DOHH2 (cell line): ENCODE results near the gene VPS37C.

Experiments
- H3F3A ChIP-seq: fragments of 200-600 bp; sonication (generic), shearing (Covaris generic); 2 replicates; pipeline ENCODE4 v1.6.0; 2016; ENCODE audit warnings: antibody characterized with exemption, mild to moderate bottlenecking; ENCODE audit not compliant: control insufficient read depth, insufficient read depth
- H3K27ac ChIP-seq: fragments of 200-600 bp; sonication (generic); 2 replicates; pipeline ENCODE4 v1.5.1; 2014; ENCODE audit warnings: low read depth, mild to moderate bottlenecking, low read length, moderate library complexity
- H3K27me3 ChIP-seq: fragments of 200-600 bp; sonication (generic); 2 replicates; pipeline ENCODE4 v1.6.1; 2014; ENCODE audit warnings: mild to moderate bottlenecking, low read length, mixed read lengths; ENCODE audit not compliant: control insufficient read depth
- H3K36me3 ChIP-seq: fragments of 200-600 bp; sonication (generic); 2 replicates; pipeline ENCODE4 v1.6.1; 2014; ENCODE audit warnings: mild to moderate bottlenecking, low read length, moderate library complexity, mixed read lengths; ENCODE audit not compliant: control insufficient read depth
- H3K4me1 ChIP-seq: fragments of 200-600 bp; sonication (generic); 2 replicates; pipeline ENCODE4 v1.6.1; 2014; ENCODE audit warnings: mild to moderate bottlenecking, low read length, mixed read lengths; ENCODE audit not compliant: control insufficient read depth
- H3K4me2 ChIP-seq: fragments of 200-600 bp; sonication (generic); 2 replicates; pipeline ENCODE4 v1.6.0; 2014; ENCODE audit warnings: mild to moderate bottlenecking, low read length, moderate library complexity
- H3K4me3 ChIP-seq: fragments of 200-600 bp; sonication (generic); 2 replicates; pipeline ENCODE4 v1.5.1; 2014; ENCODE audit warnings: mild to moderate bottlenecking, low read length, mixed read lengths
- H3K79me2 ChIP-seq: fragments of 200-600 bp; sonication (generic); 2 replicates; pipeline ENCODE4 v1.6.1; 2014; ENCODE audit warnings: mild to moderate bottlenecking, low read length, mixed read lengths; ENCODE audit not compliant: control insufficient read depth
- H3K9me2 ChIP-seq: fragments of 200-600 bp; sonication (generic); replicated peaks from 2 replicates; pipeline ENCODE4 v1.6.1; 2014; ENCODE audit warnings: mild to moderate bottlenecking, low read length, mixed read lengths; ENCODE audit not compliant: control insufficient read depth
- H3K9me3 ChIP-seq: fragments of 200-600 bp; sonication (generic); 2 replicates; pipeline ENCODE4 v1.6.1; 2014; ENCODE audit warnings: antibody characterized with exemption, low read length, mixed read lengths; ENCODE audit not compliant: control insufficient read depth, insufficient read depth
- H4K20me1 ChIP-seq: fragments of 200-600 bp; sonication (generic); 2 replicates; pipeline ENCODE4 v1.6.0; 2014; ENCODE audit warnings: low read depth, mild to moderate bottlenecking, antibody characterized with exemption, low read length, moderate library complexity; ENCODE audit not compliant: control insufficient read depth, insufficient read depth
- EZH2phosphoT487 ChIP-seq: fragments of 200-600 bp; sonication (generic); IDR thresholded peaks from 2 replicates; pipeline ENCODE4 v1.6.1; 2017; ENCODE audit warnings: borderline replicate concordance, mild to moderate bottlenecking, antibody characterized with exemption, low read length, moderate library complexity, mixed read lengths
- TF ChIP-seq, protein P1 (sequence below): fragments of 200-600 bp; sonication (generic); IDR thresholded peaks from one replicate; pipeline ENCODE4 v1.5.1; 2014; ENCODE audit warnings: antibody characterized with exemption, mild to moderate bottlenecking, low read depth, low read length; ENCODE audit not compliant: poor library complexity, severe bottlenecking

The VPS37C gene

DNA sequence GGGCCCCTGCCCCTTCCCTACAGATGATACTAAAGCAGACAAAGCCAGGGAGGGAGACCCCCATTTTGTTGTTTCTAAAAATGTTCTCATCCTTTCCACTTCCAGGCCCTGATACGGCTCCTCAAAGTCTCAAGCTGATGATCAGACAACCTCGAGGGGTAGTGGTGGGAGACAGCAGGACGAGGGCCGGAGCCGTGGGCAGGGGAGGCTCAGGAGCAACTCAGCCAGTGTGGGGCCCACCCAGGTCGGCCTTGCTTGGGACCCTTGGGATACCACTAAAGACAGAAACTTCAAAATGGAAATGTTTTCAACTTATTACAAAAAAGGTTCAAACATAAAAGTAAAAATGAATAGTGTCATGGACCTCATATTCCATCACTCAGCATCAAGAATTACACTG is 15.2 kb upstream of the VPS37C start:
- no peak overlapping the region for H3K4me2 ChIP-seq
- H3K27ac ChIP-seq: no peak overlapping the region
- no peak for TF ChIP-seq EZH2phosphoT487
- TF ChIP-seq, protein P1, sequence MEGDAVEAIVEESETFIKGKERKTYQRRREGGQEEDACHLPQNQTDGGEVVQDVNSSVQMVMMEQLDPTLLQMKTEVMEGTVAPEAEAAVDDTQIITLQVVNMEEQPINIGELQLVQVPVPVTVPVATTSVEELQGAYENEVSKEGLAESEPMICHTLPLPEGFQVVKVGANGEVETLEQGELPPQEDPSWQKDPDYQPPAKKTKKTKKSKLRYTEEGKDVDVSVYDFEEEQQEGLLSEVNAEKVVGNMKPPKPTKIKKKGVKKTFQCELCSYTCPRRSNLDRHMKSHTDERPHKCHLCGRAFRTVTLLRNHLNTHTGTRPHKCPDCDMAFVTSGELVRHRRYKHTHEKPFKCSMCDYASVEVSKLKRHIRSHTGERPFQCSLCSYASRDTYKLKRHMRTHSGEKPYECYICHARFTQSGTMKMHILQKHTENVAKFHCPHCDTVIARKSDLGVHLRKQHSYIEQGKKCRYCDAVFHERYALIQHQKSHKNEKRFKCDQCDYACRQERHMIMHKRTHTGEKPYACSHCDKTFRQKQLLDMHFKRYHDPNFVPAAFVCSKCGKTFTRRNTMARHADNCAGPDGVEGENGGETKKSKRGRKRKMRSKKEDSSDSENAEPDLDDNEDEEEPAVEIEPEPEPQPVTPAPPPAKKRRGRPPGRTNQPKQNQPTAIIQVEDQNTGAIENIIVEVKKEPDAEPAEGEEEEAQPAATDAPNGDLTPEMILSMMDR: no peak
- H3K36me3 ChIP-seq: no peaks in the 10 kb centered on the region
- H3F3A ChIP-seq: no peaks in the 10 kb centered on the region
- no peaks in the 10 kb centered on the region for H3K79me2 ChIP-seq
- peaks cover 7% of the 10 kb centered on the region for H3K27me3 ChIP-seq
- no peak overlapping the region for H3K4me3 ChIP-seq
- H3K9me3 ChIP-seq: no peaks in the 10 kb centered on the region
- H4K20me1 ChIP-seq: no peaks in the 10 kb centered on the region
- H3K4me1 ChIP-seq: peaks cover 9% of the 10 kb centered on the region
- H3K9me2 ChIP-seq: no peaks in the 10 kb centered on the region

DNA sequence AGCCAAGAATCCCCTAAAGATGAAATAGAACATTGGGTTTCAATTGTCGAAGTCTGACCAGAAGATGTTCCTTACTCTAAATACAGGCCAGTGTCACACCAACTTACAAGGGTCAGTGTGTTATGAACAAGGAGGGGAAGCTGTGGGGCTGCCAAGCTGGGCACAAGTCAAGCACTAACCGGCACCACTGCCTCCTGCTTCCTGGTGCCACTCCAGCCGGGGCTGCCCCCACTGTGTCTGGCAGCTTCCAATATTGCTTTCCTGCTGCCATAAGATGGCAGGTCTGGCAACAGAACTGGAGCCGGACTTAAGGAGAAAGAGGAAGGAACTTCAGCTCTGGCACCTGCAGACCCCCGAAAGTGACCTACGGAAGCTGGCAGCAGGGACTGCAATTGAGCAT is 13.7 kb upstream of the VPS37C start:
- H3F3A ChIP-seq: no peaks in the 10 kb centered on the region
- peaks cover 7% of the 10 kb centered on the region for H3K27me3 ChIP-seq
- no peak overlapping the region for H3K27ac ChIP-seq
- no peaks in the 10 kb centered on the region for H3K9me2 ChIP-seq
- H3K4me1 ChIP-seq: peaks cover 10% of the 10 kb centered on the region
- H3K9me3 ChIP-seq: no peaks in the 10 kb centered on the region
- no peak for TF ChIP-seq EZH2phosphoT487
- TF ChIP-seq, protein P1: no peak
- no peaks in the 10 kb centered on the region for H4K20me1 ChIP-seq
- H3K4me3 ChIP-seq: no peak overlapping the region
- no peaks in the 10 kb centered on the region for H3K79me2 ChIP-seq
- H3K4me2 ChIP-seq: no peak overlapping the region
- H3K36me3 ChIP-seq: no peaks in the 10 kb centered on the region

DNA sequence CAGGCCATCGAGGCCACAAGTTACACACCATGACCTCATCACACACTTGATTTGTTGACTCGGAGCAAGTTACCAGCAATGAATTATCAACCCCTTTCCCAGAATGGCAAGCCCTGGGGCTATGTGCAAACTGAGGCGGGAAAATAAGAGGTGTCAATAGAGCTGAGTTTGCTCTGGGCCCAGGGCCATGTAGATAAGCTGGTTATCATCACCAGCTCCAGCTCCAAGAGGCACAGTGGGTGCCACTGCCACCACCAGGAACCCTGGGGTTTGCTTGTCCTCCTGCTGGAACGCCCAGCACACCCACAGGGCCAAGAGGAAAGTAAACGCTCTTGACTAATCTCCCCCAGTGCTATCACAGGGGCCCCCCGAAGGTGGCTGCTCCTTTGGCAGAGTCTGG is 13.0 kb upstream of the VPS37C start:
- no peak overlapping the region for H3K27ac ChIP-seq
- no peaks in the 10 kb centered on the region for H3K79me2 ChIP-seq
- no peaks in the 10 kb centered on the region for H3F3A ChIP-seq
- H3K27me3 ChIP-seq: peaks cover 7% of the 10 kb centered on the region
- no peaks in the 10 kb centered on the region for H3K36me3 ChIP-seq
- no peaks in the 10 kb centered on the region for H3K9me2 ChIP-seq
- H3K4me2 ChIP-seq: no peak overlapping the region
- H3K4me3 ChIP-seq: no peak overlapping the region
- no peaks in the 10 kb centered on the region for H4K20me1 ChIP-seq
- TF ChIP-seq, protein P1: no peak
- no peak for TF ChIP-seq EZH2phosphoT487
- peaks cover 10% of the 10 kb centered on the region for H3K4me1 ChIP-seq
- H3K9me3 ChIP-seq: no peaks in the 10 kb centered on the region

DNA sequence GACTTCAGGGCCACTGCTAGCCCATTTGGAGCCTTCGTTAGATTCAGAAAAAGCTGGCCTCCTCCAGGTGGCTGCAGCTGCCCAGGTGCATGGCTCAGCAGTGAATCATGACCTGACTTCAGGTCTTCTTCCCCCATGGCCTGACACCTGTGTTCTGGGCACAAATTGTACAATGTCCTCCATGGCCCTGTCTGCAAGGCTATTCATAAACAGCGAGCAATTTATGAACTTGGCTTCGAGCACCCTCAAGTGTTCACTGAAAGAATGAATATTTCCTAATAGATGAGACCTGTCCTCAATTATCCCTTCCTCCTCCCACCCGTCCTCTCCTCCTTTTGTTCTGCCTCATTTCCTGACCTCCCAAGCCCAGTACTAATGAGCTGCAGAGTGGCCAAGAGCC is 12.2 kb upstream of the VPS37C start:
- H3K4me3 ChIP-seq: no peak overlapping the region
- no peaks in the 10 kb centered on the region for H3K36me3 ChIP-seq
- H3K79me2 ChIP-seq: no peaks in the 10 kb centered on the region
- H3F3A ChIP-seq: no peaks in the 10 kb centered on the region
- H3K9me3 ChIP-seq: no peaks in the 10 kb centered on the region
- peaks cover 7% of the 10 kb centered on the region for H3K27me3 ChIP-seq
- TF ChIP-seq, protein P1: peak; percentile 31
- TF ChIP-seq EZH2phosphoT487: no peak
- peaks cover 16% of the 10 kb centered on the region for H3K4me1 ChIP-seq
- H4K20me1 ChIP-seq: no peaks in the 10 kb centered on the region
- H3K27ac ChIP-seq: no peak overlapping the region
- no peaks in the 10 kb centered on the region for H3K9me2 ChIP-seq
- H3K4me2 ChIP-seq: no peak overlapping the region
